Measurements from ENCODE around the gene RBPJ.

The RBPJ gene

GRCh38 chr4:26337612-26338011, 16.8 kb downstream of the RBPJ start:
- Histone ChIP-seq H3K27ac (ENCODE audit: low read depth in 2 of 2, low read length in 2 of 2) (no peak overlapping the region), H3K27me3 (ENCODE audit: control insufficient read depth in 2 of 2, insufficient read depth in 2 of 2, low read length in 2 of 2) (no peaks in the 10 kb centered on the region), H3K4me3 (ENCODE audit: low read length in 2 of 2) (no peak overlapping the region), H3K4me1 (ENCODE audit: control insufficient read depth in 2 of 2, insufficient read depth in 2 of 2, low read length in 2 of 2) (peaks cover 4 to 5% of the 10 kb centered on the region in 2 donors), H3K9me3 (ENCODE audit: control insufficient read depth in 2 of 2, low read length in 2 of 2) (no peaks in the 10 kb centered on the region), H3K9ac (ENCODE audit: low read depth in 1 of 2, low read length in 2 of 2) (no peak overlapping the region), H3K36me3 (ENCODE audit: control insufficient read depth in 2 of 2, insufficient read depth in 2 of 2, low read length in 2 of 2) (no peaks in the 10 kb centered on the region)

GRCh38 chr4:26342328-26343037, 21.7 kb downstream of the RBPJ start:
- H3K27me3 ChIP-seq (ENCODE audit: control insufficient read depth in 2 of 2, insufficient read depth in 2 of 2, low read length in 2 of 2), result no peaks in the 10 kb centered on the region
- H3K4me3 ChIP-seq (ENCODE audit: low read length in 2 of 2), result no peak overlapping the region
- H3K4me1 ChIP-seq (ENCODE audit: control insufficient read depth in 2 of 2, insufficient read depth in 2 of 2, low read length in 2 of 2), result peaks cover 3 to 5% of the 10 kb centered on the region in 2 donors
- no peaks in the 10 kb centered on the region for H3K36me3 ChIP-seq (ENCODE audit: control insufficient read depth in 2 of 2, insufficient read depth in 2 of 2, low read length in 2 of 2)
- no peak overlapping the region for H3K9ac ChIP-seq (ENCODE audit: low read depth in 1 of 2, low read length in 2 of 2)
- no peaks in the 10 kb centered on the region for H3K9me3 ChIP-seq (ENCODE audit: control insufficient read depth in 2 of 2, low read length in 2 of 2)
- H3K27ac ChIP-seq (ENCODE audit: low read depth in 2 of 2, low read length in 2 of 2), result no peak overlapping the region

- no peak overlapping the region for H3K27ac ChIP-seq (ENCODE audit: low read depth in 2 of 2, low read length in 2 of 2)
- peaks cover 3 to 5% of the 10 kb centered on the region in 2 donors for H3K4me1 ChIP-seq (ENCODE audit: control insufficient read depth in 2 of 2, insufficient read depth in 2 of 2, low read length in 2 of 2)
Measured at GRCh38 chr4:26343038-26343398, 22.2 kb downstream of the RBPJ start.

GRCh38 chr4:26344901-26345564, 24.2 kb downstream of the RBPJ start:
- Histone ChIP-seq H3K9ac (ENCODE audit: low read depth in 1 of 2, low read length in 2 of 2) (no peak overlapping the region), H3K4me1 (ENCODE audit: control insufficient read depth in 2 of 2, insufficient read depth in 2 of 2, low read length in 2 of 2) (peaks cover 3 to 5% of the 10 kb centered on the region in 2 donors), H3K27ac (ENCODE audit: low read depth in 2 of 2, low read length in 2 of 2) (no peak overlapping the region), H3K9me3 (ENCODE audit: control insufficient read depth in 2 of 2, low read length in 2 of 2) (no peaks in the 10 kb centered on the region), H3K36me3 (ENCODE audit: control insufficient read depth in 2 of 2, insufficient read depth in 2 of 2, low read length in 2 of 2) (no peaks in the 10 kb centered on the region), H3K4me3 (ENCODE audit: low read length in 2 of 2) (no peak overlapping the region), H3K27me3 (ENCODE audit: control insufficient read depth in 2 of 2, insufficient read depth in 2 of 2, low read length in 2 of 2) (no peaks in the 10 kb centered on the region)

More at GRCh38 chr4:26343038-26343398, 22.2 kb downstream of the RBPJ start:
- no peaks in the 10 kb centered on the region for H3K27me3 ChIP-seq (ENCODE audit: control insufficient read depth in 2 of 2, insufficient read depth in 2 of 2, low read length in 2 of 2)
- no peak overlapping the region for H3K9ac ChIP-seq (ENCODE audit: low read depth in 1 of 2, low read length in 2 of 2)
- H3K36me3 ChIP-seq (ENCODE audit: control insufficient read depth in 2 of 2, insufficient read depth in 2 of 2, low read length in 2 of 2), result no peaks in the 10 kb centered on the region
- H3K9me3 ChIP-seq (ENCODE audit: control insufficient read depth in 2 of 2, low read length in 2 of 2), result no peaks in the 10 kb centered on the region
- no peak overlapping the region for H3K4me3 ChIP-seq (ENCODE audit: low read length in 2 of 2)

- no peak overlapping the region for H3K4me3 ChIP-seq (ENCODE audit: low read length in 2 of 2)
- no peak overlapping the region for H3K27ac ChIP-seq (ENCODE audit: low read depth in 2 of 2, low read length in 2 of 2)
- H3K9ac ChIP-seq (ENCODE audit: low read depth in 1 of 2, low read length in 2 of 2), result no peak overlapping the region
Measured at GRCh38 chr4:26345565-26345938, 24.7 kb downstream of the RBPJ start.

GRCh38 chr4:26346203-26346620, 25.4 kb downstream of the RBPJ start:
- Histone ChIP-seq H3K9me3 (ENCODE audit: control insufficient read depth in 2 of 2, low read length in 2 of 2) (no peaks in the 10 kb centered on the region), H3K27me3 (ENCODE audit: control insufficient read depth in 2 of 2, insufficient read depth in 2 of 2, low read length in 2 of 2) (no peaks in the 10 kb centered on the region), H3K4me3 (ENCODE audit: low read length in 2 of 2) (no peak overlapping the region), H3K36me3 (ENCODE audit: control insufficient read depth in 2 of 2, insufficient read depth in 2 of 2, low read length in 2 of 2) (no peaks in the 10 kb centered on the region), H3K9ac (ENCODE audit: low read depth in 1 of 2, low read length in 2 of 2) (no peak overlapping the region), H3K27ac (ENCODE audit: low read depth in 2 of 2, low read length in 2 of 2) (no peak overlapping the region), H3K4me1 (ENCODE audit: control insufficient read depth in 2 of 2, insufficient read depth in 2 of 2, low read length in 2 of 2) (peaks cover 2 to 3% of the 10 kb centered on the region in 2 donors)

More at GRCh38 chr4:26345565-26345938, 24.7 kb downstream of the RBPJ start:
- Histone ChIP-seq H3K27me3 (ENCODE audit: control insufficient read depth in 2 of 2, insufficient read depth in 2 of 2, low read length in 2 of 2) (no peaks in the 10 kb centered on the region), H3K9me3 (ENCODE audit: control insufficient read depth in 2 of 2, low read length in 2 of 2) (no peaks in the 10 kb centered on the region), H3K4me1 (ENCODE audit: control insufficient read depth in 2 of 2, insufficient read depth in 2 of 2, low read length in 2 of 2) (peaks cover 2 to 3% of the 10 kb centered on the region in 2 donors), H3K36me3 (ENCODE audit: control insufficient read depth in 2 of 2, insufficient read depth in 2 of 2, low read length in 2 of 2) (no peaks in the 10 kb centered on the region)

- Histone ChIP-seq H3K4me1 (ENCODE audit: control insufficient read depth in 2 of 2, insufficient read depth in 2 of 2, low read length in 2 of 2) (peaks cover 0 to 3% of the 10 kb centered on the region in 2 donors), H3K9me3 (ENCODE audit: control insufficient read depth in 2 of 2, low read length in 2 of 2) (no peaks in the 10 kb centered on the region)
Measured at GRCh38 chr4:26349496-26349895, 28.7 kb downstream of the RBPJ start.

GRCh38 chr4:26351685-26352084, 30.9 kb downstream of the RBPJ start:
- H3K27ac ChIP-seq (ENCODE audit: low read depth in 2 of 2, low read length in 2 of 2), result no peak overlapping the region
- no peaks in the 10 kb centered on the region for H3K36me3 ChIP-seq (ENCODE audit: control insufficient read depth in 2 of 2, insufficient read depth in 2 of 2, low read length in 2 of 2)
- H3K9me3 ChIP-seq (ENCODE audit: control insufficient read depth in 2 of 2, low read length in 2 of 2), result no peaks in the 10 kb centered on the region
- no peak overlapping the region for H3K9ac ChIP-seq (ENCODE audit: low read depth in 1 of 2, low read length in 2 of 2)
- no peaks in the 10 kb centered on the region for H3K27me3 ChIP-seq (ENCODE audit: control insufficient read depth in 2 of 2, insufficient read depth in 2 of 2, low read length in 2 of 2)
- no peak overlapping the region for H3K4me3 ChIP-seq (ENCODE audit: low read length in 2 of 2)
- peaks cover 0 to 4% of the 10 kb centered on the region in 2 donors for H3K4me1 ChIP-seq (ENCODE audit: control insufficient read depth in 2 of 2, insufficient read depth in 2 of 2, low read length in 2 of 2)

More at GRCh38 chr4:26349496-26349895, 28.7 kb downstream of the RBPJ start:
- no peaks in the 10 kb centered on the region for H3K36me3 ChIP-seq (ENCODE audit: control insufficient read depth in 2 of 2, insufficient read depth in 2 of 2, low read length in 2 of 2)
- no peak overlapping the region for H3K9ac ChIP-seq (ENCODE audit: low read depth in 1 of 2, low read length in 2 of 2)
- no peak overlapping the region for H3K4me3 ChIP-seq (ENCODE audit: low read length in 2 of 2)
- H3K27ac ChIP-seq (ENCODE audit: low read depth in 2 of 2, low read length in 2 of 2), result no peak overlapping the region
- no peaks in the 10 kb centered on the region for H3K27me3 ChIP-seq (ENCODE audit: control insufficient read depth in 2 of 2, insufficient read depth in 2 of 2, low read length in 2 of 2)

GRCh38 chr4:26354491-26354890, 33.7 kb downstream of the RBPJ start:
- peaks cover 0 to 4% of the 10 kb centered on the region in 2 donors for H3K4me1 ChIP-seq (ENCODE audit: control insufficient read depth in 2 of 2, insufficient read depth in 2 of 2, low read length in 2 of 2)
- H3K27ac ChIP-seq (ENCODE audit: low read depth in 2 of 2, low read length in 2 of 2), result no peak overlapping the region
- H3K9me3 ChIP-seq (ENCODE audit: control insufficient read depth in 2 of 2, low read length in 2 of 2), result no peaks in the 10 kb centered on the region
- H3K4me3 ChIP-seq (ENCODE audit: low read length in 2 of 2), result no peak overlapping the region
- no peaks in the 10 kb centered on the region for H3K27me3 ChIP-seq (ENCODE audit: control insufficient read depth in 2 of 2, insufficient read depth in 2 of 2, low read length in 2 of 2)
- no peaks in the 10 kb centered on the region for H3K36me3 ChIP-seq (ENCODE audit: control insufficient read depth in 2 of 2, insufficient read depth in 2 of 2, low read length in 2 of 2)
- H3K9ac ChIP-seq (ENCODE audit: low read depth in 1 of 2, low read length in 2 of 2), result no peak overlapping the region

GRCh38 chr4:26355392-26356052, 34.7 kb downstream of the RBPJ start:
- H3K36me3 ChIP-seq (ENCODE audit: control insufficient read depth in 2 of 2, insufficient read depth in 2 of 2, low read length in 2 of 2), result no peaks in the 10 kb centered on the region
- H3K9ac ChIP-seq (ENCODE audit: low read depth in 1 of 2, low read length in 2 of 2), result no peak overlapping the region
- no peaks in the 10 kb centered on the region for H3K9me3 ChIP-seq (ENCODE audit: control insufficient read depth in 2 of 2, low read length in 2 of 2)
- H3K27ac ChIP-seq (ENCODE audit: low read depth in 2 of 2, low read length in 2 of 2), result no peak overlapping the region
- no peaks in the 10 kb centered on the region for H3K27me3 ChIP-seq (ENCODE audit: control insufficient read depth in 2 of 2, insufficient read depth in 2 of 2, low read length in 2 of 2)
- H3K4me3 ChIP-seq (ENCODE audit: low read length in 2 of 2), result no peak overlapping the region
- peaks cover 0 to 4% of the 10 kb centered on the region in 2 donors for H3K4me1 ChIP-seq (ENCODE audit: control insufficient read depth in 2 of 2, insufficient read depth in 2 of 2, low read length in 2 of 2)

Data from mucosa of rectum (tissue), 2 donors.